K562 (cell line): ENCODE data around the gene NPFFR1. TPM values are rescaled to one million over a fixed set of nuclear protein-coding genes. Genes with fewer than 3 reads are reported as not detected.

Source experiments
- ATAC-seq: fragments of 200-7000 bp; cut with Tn5 transposase; 3 replicates; pipeline ENCODE4 v1.9.1; 2020; ENCODE audit warnings: moderate library complexity
- BruUV-seq: library from RNA; stranded (reverse); fragments of 400-500 nt; replicated peaks from 2 replicates; lab custom pipeline; 2021; lab: Mats Ljungman, UMichigan
- CTCF ChIA-PET: fragments of 300-600 bp; formaldehyde crosslinking; extraction: SDS; loops from one replicate; lab custom pipeline; 2021; ENCODE audit warnings: low intra/inter-chr PET ratio; lab: Yijun Ruan, JAX
- POLR2A ChIA-PET: fragments of 300-600, 350-650 bp; sonication (Branson Sonifier 250); formaldehyde crosslinking; extraction: SDS; loops from one replicate; lab custom pipeline; 2021; ENCODE audit warnings: antibody characterized with exemption, inconsistent platforms; lab: Yijun Ruan, JAX
- DNase-seq, 4 experiments: peaks; one replicate each; pipeline versions ENCODE4 v3.0.0 to v3.0.0-alpha.2; 2011 to 2018; ENCODE audit warnings: low spot score in 3 of 4, mixed read lengths in 3 of 4; ENCODE audit errors: extremely low read depth in 1 of 4
- FAIRE-seq: peaks from 2 replicates; lab custom pipeline; 2011; peaks lifted over from hg19 to GRCh38; lab: Jason Lieb, UNC
- H2AFZ ChIP-seq: 2 replicates; pipeline ENCODE4 v1.6.0; 2011; ENCODE audit warnings: low read depth, low read length, control low read depth, inconsistent platforms
- H3K27ac ChIP-seq: fragments of 200-600 bp; 3 replicates; pipeline ENCODE4 v1.8.0; 2011; ENCODE audit warnings: low read depth, mild to moderate bottlenecking, control low read depth, inconsistent platforms, low read length, moderate library complexity, mixed read lengths; ENCODE audit errors: extremely low read depth
- H3K27me3 ChIP-seq, 2 experiments: fragments of 300-600 bp in 1 of 2; 2 replicates in 1 of 2; 3 replicates in 1 of 2; pipeline versions ENCODE4 v1.6.0 to v1.8.0; 2011; ENCODE audit warnings: inconsistent platforms in 2 of 2, low read length in 2 of 2, mild to moderate bottlenecking in 1 of 2, mixed read lengths in 1 of 2, moderate library complexity in 1 of 2; ENCODE audit not compliant: control insufficient read depth in 2 of 2, insufficient read depth in 2 of 2
- H3K36me3 ChIP-seq: fragments of 300-600 bp; 3 replicates; pipeline ENCODE4 v1.8.0; 2011; ENCODE audit warnings: mild to moderate bottlenecking, low read length, inconsistent platforms; ENCODE audit not compliant: control insufficient read depth, insufficient read depth
- H3K4me1 ChIP-seq, 2 experiments: fragments of 200-600 bp in 1 of 2; replicated peaks in 1 of 2; 2 replicates in 1 of 2; 3 replicates in 1 of 2; pipeline versions ENCODE4 v1.5.1 to v1.8.0; 2011; ENCODE audit warnings: inconsistent platforms in 2 of 2, low read length in 2 of 2, mild to moderate bottlenecking in 1 of 2, mixed read lengths in 1 of 2, moderate library complexity in 1 of 2; ENCODE audit not compliant: control insufficient read depth in 2 of 2, insufficient read depth in 2 of 2
- H3K4me2 ChIP-seq: 2 replicates; pipeline ENCODE4 v1.6.1; 2011; ENCODE audit warnings: low read length, control low read depth, inconsistent platforms, mixed read lengths; ENCODE audit not compliant: insufficient read depth
- H3K4me3 ChIP-seq: fragments of 200-600 bp; sonication (generic), shearing (Covaris generic); 2 replicates; pipeline ENCODE4 v1.5.1; 2016; ENCODE audit warnings: control low read depth, inconsistent platforms
- H3K79me2 ChIP-seq: fragments of 200-600 bp; 3 replicates; pipeline ENCODE4 v1.8.0; 2011; ENCODE audit warnings: low read length, inconsistent platforms; ENCODE audit not compliant: control insufficient read depth, insufficient read depth
- H3K9ac ChIP-seq, 2 experiments: 2 replicates each; pipeline versions ENCODE4 v1.6.0 to v1.6.1; 2011; ENCODE audit warnings: low read depth in 2 of 2, low read length in 2 of 2, control low read depth in 1 of 2, inconsistent platforms in 1 of 2, mild to moderate bottlenecking in 1 of 2, mixed read lengths in 1 of 2; ENCODE audit not compliant: insufficient read depth in 1 of 2
- H3K9me1 ChIP-seq: one replicate; pipeline ENCODE4 v1.6.0; 2011; ENCODE audit warnings: inconsistent platforms, mild to moderate bottlenecking, low read length, moderate library complexity; ENCODE audit not compliant: control insufficient read depth, insufficient read depth
- H3K9me3 ChIP-seq: replicated peaks from 2 replicates; pipeline ENCODE4 v1.5.1; 2011; ENCODE audit warnings: low read depth, low read length, inconsistent platforms; ENCODE audit not compliant: control insufficient read depth, insufficient read depth
- H4K20me1 ChIP-seq: replicated peaks from 2 replicates; pipeline ENCODE4 v1.6.1; 2011; ENCODE audit warnings: low read length, inconsistent platforms, mixed read lengths; ENCODE audit not compliant: control insufficient read depth, insufficient read depth
- BRF1 ChIP-seq: IDR thresholded peaks from 3 replicates; pipeline ENCODE4 v1.6.1; 2011; ENCODE audit warnings: borderline replicate concordance, mild to moderate bottlenecking; ENCODE audit not compliant: insufficient read length; ENCODE audit errors: extremely low read depth
- CEBPB ChIP-seq: fragments of 450-650 bp; IDR thresholded peaks from 2 replicates; pipeline ENCODE4 v1.6.1; 2016; ENCODE audit warnings: missing genetic modification characterization, missing compliant biosample characterization
- ETS2 ChIP-seq: IDR thresholded peaks from 2 replicates; pipeline ENCODE4 v1.6.1; 2016; ENCODE audit warnings: borderline replicate concordance, missing genetic modification characterization, mild to moderate bottlenecking, moderate library complexity, missing compliant biosample characterization; ENCODE audit not compliant: poor library complexity, severe bottlenecking
- GTF2F1 ChIP-seq: IDR thresholded peaks from 2 replicates; pipeline ENCODE4 v1.6.1; 2011; ENCODE audit warnings: low read depth, low read length, improper control_type of control experiment
- HNRNPK ChIP-seq: fragments of 200-400 bp; formaldehyde crosslinking; IDR thresholded peaks from one replicate; pipeline ENCODE4 v1.6.1; 2018; ENCODE audit warnings: mild to moderate bottlenecking, low read depth, low read length; ENCODE audit not compliant: poor library complexity, severe bottlenecking
- IRF2 ChIP-seq: sonication (generic); formaldehyde crosslinking; IDR thresholded peaks from 2 replicates; pipeline ENCODE4 v1.8.1; 2022; ENCODE audit warnings: mild to moderate bottlenecking, missing genetic modification reagents
- PCBP1 ChIP-seq: fragments of 200-400 bp; formaldehyde crosslinking; IDR thresholded peaks from 2 replicates; pipeline ENCODE4 v1.6.1; 2018; ENCODE audit warnings: mild to moderate bottlenecking, low read depth, low read length; ENCODE audit not compliant: poor library complexity, severe bottlenecking
- RFX1 ChIP-seq: fragments of 450-650 bp; IDR thresholded peaks from 2 replicates; pipeline ENCODE4 v1.6.1; 2016; ENCODE audit warnings: mild to moderate bottlenecking, moderate library complexity
- TAF7 ChIP-seq: fragments of 450-650 bp; IDR thresholded peaks from 2 replicates; pipeline ENCODE4 v1.6.1; 2016; ENCODE audit warnings: missing genetic modification characterization, missing compliant biosample characterization
- ZFP91 ChIP-seq: sonication (generic); formaldehyde crosslinking; IDR thresholded peaks from 2 replicates; pipeline ENCODE4 v1.8.0; 2022; ENCODE audit warnings: mild to moderate bottlenecking, missing genetic modification reagents
- ZNF197 ChIP-seq: fragments of 200-800 bp; sonication (Bioruptor generic); IDR thresholded peaks from 2 replicates; pipeline ENCODE4 v1.6.1; 2016; ENCODE audit warnings: low read depth, missing genetic modification characterization, missing compliant biosample characterization
- ZNF232 ChIP-seq: sonication (generic); formaldehyde crosslinking; IDR thresholded peaks from 2 replicates; pipeline ENCODE4 v1.8.0; 2022; ENCODE audit warnings: mild to moderate bottlenecking, missing genetic modification reagents
- ZNF507 ChIP-seq: conservative IDR thresholded peaks from 2 replicates; pipeline ENCODE4 v1.6.1; 2017; ENCODE audit warnings: missing genetic modification characterization, missing compliant biosample characterization
- WGBS: fragments of 100-300 bp; shearing (Covaris generic); methylation state at CpG from one replicate; pipeline ENCODE4 v1.1.6; 2016; ENCODE audit warnings: low coverage, mixed read lengths; ENCODE audit not compliant: insufficient coverage; ENCODE audit errors: missing lambda C conversion rate; 5-methylcytosine and 5-hydroxymethylcytosine counted together
- in situ Hi-C: fragments of 300-500 bp; cut with MboI; formaldehyde crosslinking; loops from 4 replicates; pipeline ENCODE4 v1.15.0; 2018; ENCODE audit warnings: inconsistent platforms, mixed read lengths
- intact Hi-C: fragments of 100-400 bp; cut with micrococcal nuclease; formaldehyde crosslinking; loops from 2 replicates; pipeline ENCODE4 v1.14.2; 2022
- polyA plus RNA-seq, 8 experiments: library from polyadenylated mRNA; depleted of rRNA in 4 of 8; stranded (reverse) in 5 of 8; unstranded in 3 of 8; fragments of >200 nt; fragmentation: Nextera tagmentation in 2 of 8; fragmentation: Illumina TruSeq in 1 of 8; extraction: Ambion mirVana in 2 of 8; extraction: Trizol in 1 of 8; gene quantifications; 2 replicates each; pipeline versions ENCODE4 v1.2.1 to v1.2.3, GENCODE V29; 2011 to 2014; ENCODE audit warnings: inconsistent platforms in 1 of 8, missing spikeins in 1 of 8
- total RNA-seq, 7 experiments: library from RNA; depleted of rRNA in 6 of 7; stranded (reverse); fragments of >200 nt in 6 of 7; fragmentation: Illumina TruSeq in 2 of 7; extraction: Trizol in 2 of 7; gene quantifications; 2 replicates each; pipeline versions ENCODE4 v1.2.1 to v1.2.3, GENCODE V29; 2011 to 2021; ENCODE audit warnings: low replicate concordance in 1 of 7
- TF ChIP-seq, protein P1 (sequence below): fragments of 250-450 bp; sonication (Bioruptor Pico); IDR thresholded peaks from 2 replicates; pipeline ENCODE4 v1.8.0; 2022; ENCODE audit warnings: inconsistent platforms, mild to moderate bottlenecking, moderate library complexity, borderline replicate concordance
- TF ChIP-seq, protein P2 (sequence below): fragments of 250-450 bp; sonication (Bioruptor Pico); IDR thresholded peaks from 2 replicates; pipeline ENCODE4 v1.5.1; 2021; ENCODE audit warnings: mild to moderate bottlenecking

Gene NPFFR1
- total and polyA plus RNA-seq, 9 of the 15 experiments (the other 6 are each of a cell fraction or from before 2014, with no cell fraction given), result under 0.01 TPM; not detected in 8

GRCh38 chr10:70206762-70207161 is 77.0 kb downstream of the NPFFR1 start:
- TF ChIP-seq, protein P1, sequence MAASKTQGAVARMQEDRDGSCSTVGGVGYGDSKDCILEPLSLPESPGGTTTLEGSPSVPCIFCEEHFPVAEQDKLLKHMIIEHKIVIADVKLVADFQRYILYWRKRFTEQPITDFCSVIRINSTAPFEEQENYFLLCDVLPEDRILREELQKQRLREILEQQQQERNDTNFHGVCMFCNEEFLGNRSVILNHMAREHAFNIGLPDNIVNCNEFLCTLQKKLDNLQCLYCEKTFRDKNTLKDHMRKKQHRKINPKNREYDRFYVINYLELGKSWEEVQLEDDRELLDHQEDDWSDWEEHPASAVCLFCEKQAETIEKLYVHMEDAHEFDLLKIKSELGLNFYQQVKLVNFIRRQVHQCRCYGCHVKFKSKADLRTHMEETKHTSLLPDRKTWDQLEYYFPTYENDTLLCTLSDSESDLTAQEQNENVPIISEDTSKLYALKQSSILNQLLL (CRISPR knock-in tag), result no peak
- no peak for TF ChIP-seq IRF2 (CRISPR knock-in tag)
- peak; percentile 79 for TF ChIP-seq HNRNPK
- no peak for TF ChIP-seq ZFP91 (CRISPR knock-in tag)
- TF ChIP-seq GTF2F1, result no peak
- TF ChIP-seq ZNF507 (tag), result no peak
- TF ChIP-seq, protein P2, sequence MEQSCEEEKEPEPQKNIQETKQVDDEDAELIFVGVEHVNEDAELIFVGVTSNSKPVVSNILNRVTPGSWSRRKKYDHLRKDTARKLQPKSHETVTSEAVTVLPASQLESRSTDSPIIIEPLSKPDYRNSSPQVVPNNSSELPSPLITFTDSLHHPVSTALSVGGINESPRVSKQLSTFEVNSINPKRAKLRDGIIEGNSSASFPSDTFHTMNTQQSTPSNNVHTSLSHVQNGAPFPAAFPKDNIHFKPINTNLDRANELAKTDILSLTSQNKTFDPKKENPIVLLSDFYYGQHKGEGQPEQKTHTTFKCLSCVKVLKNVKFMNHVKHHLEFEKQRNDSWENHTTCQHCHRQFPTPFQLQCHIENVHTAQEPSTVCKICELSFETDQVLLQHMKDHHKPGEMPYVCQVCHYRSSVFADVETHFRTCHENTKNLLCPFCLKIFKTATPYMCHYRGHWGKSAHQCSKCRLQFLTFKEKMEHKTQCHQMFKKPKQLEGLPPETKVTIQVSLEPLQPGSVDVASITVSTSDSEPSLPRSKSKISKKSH, result no peak
- TF ChIP-seq RFX1, result no peak
- no peak for TF ChIP-seq ETS2
- no peak for TF ChIP-seq CEBPB (tag)
- no peak for TF ChIP-seq TAF7 (tag)
- no peak for TF ChIP-seq ZNF232 (CRISPR knock-in tag)
- TF ChIP-seq PCBP1, result peak; percentile 90
- no peak for TF ChIP-seq ZNF197 (CRISPR knock-in tag)
- no peak for TF ChIP-seq BRF1
- intact Hi-C loops, result no loop called here
- ChIA-PET POLR2A (interaction anchor here (0.7 to 1.0 kb wide), 2 partner anchors 9 to 15 kb away, joined by 3 to 4 read pairs; no protein-coding TSS in a partner anchor), CTCF (no interaction called here)
- WGBS, result 83% methylated on average over 1 of the region's 5 CpGs
- no peaks in the 10 kb centered on the region; the same call in 1 of the 2 replicates for H4K20me1 ChIP-seq
- no peaks in the 10 kb centered on the region for H3K9me1 ChIP-seq
- H3K36me3 ChIP-seq, result peaks cover 97% of the 10 kb centered on the region
- no peaks in the 10 kb centered on the region for H3K9me3 ChIP-seq
- no peaks in the 10 kb centered on the region for H3K4me1 ChIP-seq
- no peaks in the 10 kb centered on the region for H3K27me3 ChIP-seq
- in situ Hi-C loops, result no loop called here
- no peaks in the 10 kb centered on the region for H3K79me2 ChIP-seq
- FAIRE-seq (no peak), ATAC-seq (no peak), DNase-seq (no peak)
- no peak overlapping the region for H3K4me2 ChIP-seq
- H3K27ac ChIP-seq, result no peak overlapping the region
- BruUV-seq, result no TSS peak
- H2AFZ ChIP-seq, result no peak overlapping the region
- no peak overlapping the region for H3K9ac ChIP-seq
- H3K4me3 ChIP-seq, result no peak overlapping the region
